HG03520 (cell line): ENCODE results near the gene CAPN10.
"Not testable (repeated sequence)": the region's sequence is repeated elsewhere in the genome, so short reads cannot be mapped to it uniquely, and the experiment has no call there.

Source experiments
- ATAC-seq: cut with Tn5 transposase; IDR thresholded peaks from one replicate; pipeline ENCODE4 v1.9.1; 2021; ENCODE audit warnings: mild to moderate bottlenecking, moderate library complexity; ENCODE audit not compliant: unreplicated experiment

Gene CAPN10

GRCh38 chr2:240586198-240586918 lies at the start of gene CAPN10:
Gene CAPN10 (plus strand): TSS chr2:240586734. CDS start chr2:240586912, 178 bp downstream.
- peak; percentile 52 for ATAC-seq

GRCh38 chr2:240538031-240538780 lies 48.3 kb upstream of the CAPN10 start:
- no peak for ATAC-seq

GRCh38 chr2:240539101-240539500 lies 47.4 kb upstream of the CAPN10 start:
- not testable (repeated sequence) for ATAC-seq

DNA sequence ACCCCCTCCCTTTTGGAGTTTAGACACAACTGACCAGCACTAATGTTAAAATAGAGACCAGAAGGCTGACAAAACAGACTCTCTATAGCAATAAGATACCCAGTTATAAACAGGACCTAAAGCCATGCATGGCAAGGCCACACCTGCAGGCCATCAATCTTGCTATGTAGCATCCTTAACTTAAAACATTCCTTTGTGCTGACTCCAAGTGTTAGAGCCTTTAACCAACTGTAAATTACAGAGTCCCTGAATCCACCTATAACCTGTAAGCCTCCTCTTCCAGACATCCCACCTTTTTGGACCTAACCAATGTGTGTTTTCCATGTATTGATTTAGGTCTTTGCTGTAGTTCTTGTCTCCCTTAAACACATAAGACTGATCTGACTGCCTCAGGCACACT lies 46.6 kb upstream of the CAPN10 start:
- ATAC-seq, result no peak

- no peak for ATAC-seq
Measured at GRCh38 chr2:240551288-240551687, 35.2 kb upstream of the CAPN10 start.

- ATAC-seq, result no peak
Measured at GRCh38 chr2:240551811-240552210, 34.7 kb upstream of the CAPN10 start.

- no peak for ATAC-seq
Measured at GRCh38 chr2:240553956-240554480, 32.5 kb upstream of the CAPN10 start.

GRCh38 chr2:240554767-240555493 lies 31.6 kb upstream of the CAPN10 start:
- ATAC-seq, result no peak

GRCh38 chr2:240555541-240556250 lies 30.8 kb upstream of the CAPN10 start:
- no peak for ATAC-seq

DNA sequence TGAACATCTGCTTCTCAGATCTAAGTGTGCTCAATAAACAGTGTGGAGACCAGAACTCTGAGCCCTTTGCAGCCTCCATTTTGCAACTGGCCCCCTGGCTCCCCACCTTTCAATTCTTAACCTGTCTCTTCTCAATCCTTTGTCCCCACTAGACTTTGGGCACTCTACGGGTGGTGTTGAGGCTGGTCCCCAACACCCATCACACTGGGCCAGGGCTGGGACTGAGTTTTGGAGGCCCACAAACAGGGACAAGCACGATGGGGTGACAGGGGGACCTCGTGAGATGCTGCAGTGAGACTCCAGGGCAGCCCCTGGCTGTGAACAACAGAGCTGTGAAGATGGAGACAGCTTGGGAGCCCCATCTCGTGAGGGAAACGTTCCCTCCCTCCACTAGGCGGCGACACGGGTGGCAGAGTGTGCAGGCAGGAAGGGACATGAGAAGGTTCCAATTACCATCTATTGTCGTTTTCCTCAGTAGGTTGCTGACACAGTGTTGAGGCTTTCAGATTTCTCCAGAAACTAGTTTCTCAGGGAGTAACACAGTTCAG lies 29.9 kb upstream of the CAPN10 start:
- ATAC-seq, result no peak

- ATAC-seq, result no peak
Measured at GRCh38 chr2:240557101-240557751, 29.3 kb upstream of the CAPN10 start.

- ATAC-seq, result no peak
Measured at GRCh38 chr2:240557808-240558207, 28.7 kb upstream of the CAPN10 start, which contains the start of gene ANKMY1. Gene ANKMY1 (minus strand): TSS chr2:240557988. CDS start chr2:240557335, 653 bp downstream.

GRCh38 chr2:240558236-240558761 lies 28.2 kb upstream of the CAPN10 start:
- ATAC-seq, result no peak

DNA sequence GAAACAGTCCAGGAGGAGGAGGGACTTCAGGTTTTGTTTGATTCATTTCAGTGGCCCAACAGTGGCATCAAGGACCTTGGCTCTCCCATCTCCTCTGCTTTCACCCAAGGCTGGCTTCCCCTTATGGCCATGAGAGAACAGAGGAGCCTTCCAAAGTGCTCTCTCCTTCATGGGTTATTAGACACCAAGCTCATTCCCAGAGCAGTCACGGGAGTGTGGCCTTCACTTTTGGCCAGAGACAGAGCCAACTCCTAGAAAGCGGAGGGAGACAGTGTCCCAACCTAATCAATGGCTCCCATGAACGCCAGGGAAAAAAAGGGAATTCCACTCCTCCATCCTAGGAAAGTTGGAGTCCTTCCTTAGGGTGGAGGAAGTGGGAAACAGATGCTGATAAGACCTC lies 27.2 kb upstream of the CAPN10 start:
- ATAC-seq, result no peak

- ATAC-seq, result peak; percentile 57
Measured at GRCh38 chr2:240560084-240560479, 26.5 kb upstream of the CAPN10 start, which contains the start of gene DUSP28. Gene DUSP28 (plus strand): TSS chr2:240560357. CDS start chr2:240560685, 328 bp downstream.

- peak; percentile 41 for ATAC-seq
Measured at GRCh38 chr2:240560480-240561324, 25.8 kb upstream of the CAPN10 start.

DNA sequence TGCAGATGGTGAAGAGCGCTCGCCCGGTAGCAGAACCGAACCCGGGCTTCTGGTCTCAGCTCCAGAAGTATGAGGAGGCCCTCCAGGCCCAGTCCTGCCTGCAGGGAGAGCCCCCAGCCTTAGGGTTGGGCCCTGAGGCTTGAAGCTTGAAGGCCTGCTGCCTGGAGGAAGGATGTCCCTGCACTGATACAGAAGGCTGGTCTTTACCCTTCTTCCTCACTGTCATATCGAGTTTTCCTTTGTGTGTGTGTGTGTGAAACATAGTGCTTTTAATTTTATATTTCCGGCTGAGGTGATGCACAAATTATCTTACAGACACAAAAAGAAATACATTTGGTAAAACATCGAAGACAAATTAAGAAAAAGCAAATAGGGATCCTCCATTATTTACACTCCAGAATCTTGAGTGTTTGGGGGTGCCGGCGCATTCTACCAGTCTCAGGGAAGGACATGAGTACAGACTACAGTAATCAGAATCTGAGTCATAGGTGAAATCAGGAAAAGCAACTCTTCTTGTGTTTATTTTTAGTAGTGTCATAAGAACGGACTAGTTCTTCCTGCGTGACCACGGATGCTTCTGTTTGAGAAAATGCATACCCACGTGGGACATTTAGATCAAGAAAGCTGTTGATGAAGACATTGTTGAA lies 25.1 kb upstream of the CAPN10 start:
- ATAC-seq, result no peak

DNA sequence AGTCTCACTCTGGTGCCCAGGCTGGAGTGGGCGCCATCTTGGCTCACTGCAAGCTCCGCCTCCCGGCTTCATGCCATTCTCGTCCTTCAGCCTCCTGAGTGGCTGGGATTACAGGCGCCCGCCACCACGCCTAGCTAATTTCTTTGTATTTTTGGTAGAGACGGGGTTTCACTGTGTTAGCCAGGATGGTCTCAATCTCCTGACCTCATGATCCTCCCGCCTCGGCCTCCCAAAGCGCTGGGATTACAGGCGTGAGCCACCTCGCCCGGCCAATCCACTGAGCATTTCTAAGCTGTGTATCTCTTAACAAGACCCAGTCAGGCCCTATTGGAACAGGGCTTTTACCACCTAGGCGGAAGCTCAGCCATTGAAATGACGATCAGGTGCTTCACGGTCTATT lies 23.3 kb upstream of the CAPN10 start:
- ATAC-seq, result not testable (repeated sequence)
